Endothelial cell of umbilical vein (primary cell): ENCODE measurements around the gene KIF23. TPM values are rescaled to one million over a fixed set of nuclear protein-coding genes. Genes with fewer than 3 reads are reported as not detected.

Experiments used
- BruUV-seq: library from RNA; stranded (reverse); fragments of 400-500 nt; replicated peaks from 2 replicates; lab custom pipeline; 2021; lab: Mats Ljungman, UMichigan
- CTCF ChIA-PET: fragments of 300-600, 350-600 bp; sonication (Branson Sonifier 250); formaldehyde crosslinking; loops from one replicate; lab custom pipeline; 2021; ENCODE audit warnings: antibody characterized with exemption, inconsistent platforms; lab: Charles Lee
- POLR2A ChIA-PET: fragments of 300-600, 350-600 bp; sonication (Branson Sonifier 250); formaldehyde crosslinking; loops from one replicate; lab custom pipeline; 2021; ENCODE audit warnings: antibody characterized with exemption, inconsistent platforms; lab: Charles Lee
- DNase-seq: peaks from one replicate; pipeline ENCODE4 v3.0.0-alpha.2; 2011; ENCODE audit warnings: low read depth, low spot score
- FAIRE-seq: peaks from 2 replicates; lab custom pipeline; 2011; peaks lifted over from hg19 to GRCh38; lab: Jason Lieb, UNC
- H2AFZ ChIP-seq: 2 replicates; pipeline ENCODE4 v1.6.0; 2012; ENCODE audit warnings: low read depth, low read length, control low read depth, inconsistent platforms
- H3K27ac ChIP-seq: 2 replicates; pipeline ENCODE4 v1.5.1; 2011; ENCODE audit warnings: low read depth, mild to moderate bottlenecking, control low read depth, low read length, moderate library complexity; ENCODE audit not compliant: insufficient read depth
- H3K27me3 ChIP-seq, 2 experiments: 2 replicates each; pipeline versions ENCODE4 v1.6.0 to v1.6.1; 2011; ENCODE audit warnings: low read length in 2 of 2, mixed read lengths in 1 of 2; ENCODE audit not compliant: control insufficient read depth in 2 of 2, insufficient read depth in 2 of 2
- H3K36me3 ChIP-seq, 2 experiments: 2 replicates in 1 of 2; 3 replicates in 1 of 2; pipeline ENCODE4 v1.5.1; 2011; ENCODE audit warnings: low read length in 2 of 2, mild to moderate bottlenecking in 1 of 2, moderate library complexity in 1 of 2; ENCODE audit not compliant: control insufficient read depth in 2 of 2, insufficient read depth in 2 of 2; ENCODE audit errors: extremely low read depth in 1 of 2
- H3K4me1 ChIP-seq: 3 replicates; pipeline ENCODE4 v1.5.1; 2011; ENCODE audit warnings: mild to moderate bottlenecking, low read length; ENCODE audit not compliant: control insufficient read depth, insufficient read depth; ENCODE audit errors: extremely low read depth
- H3K4me2 ChIP-seq: 2 replicates; pipeline ENCODE4 v1.6.1; 2011; ENCODE audit warnings: low read length, control low read depth, mixed read lengths; ENCODE audit not compliant: insufficient read depth
- H3K4me3 ChIP-seq, 3 experiments: fragments of 200-600 bp in 1 of 3; sonication (generic), shearing (Covaris generic) in 1 of 3; replicated peaks in 1 of 3; 2 replicates each; pipeline ENCODE4 v1.5.1; 2011 to 2016; ENCODE audit warnings: control low read depth in 3 of 3, low read length in 3 of 3, mild to moderate bottlenecking in 2 of 3, inconsistent platforms in 1 of 3, low read depth in 1 of 3, moderate library complexity in 1 of 3; ENCODE audit not compliant: insufficient read depth in 1 of 3
- H3K79me2 ChIP-seq: 2 replicates; pipeline ENCODE4 v1.6.0; 2012; ENCODE audit warnings: low read length, inconsistent platforms; ENCODE audit not compliant: control insufficient read depth, insufficient read depth
- H3K9ac ChIP-seq: replicated peaks from 2 replicates; pipeline ENCODE3; 2011; ENCODE audit warnings: low read length, control low read depth; ENCODE audit not compliant: insufficient read depth; ENCODE audit errors: extremely low read depth
- H3K9me1 ChIP-seq: replicated peaks from 3 replicates; pipeline ENCODE4 v1.6.0; 2011; ENCODE audit warnings: mild to moderate bottlenecking, low read length; ENCODE audit not compliant: control insufficient read depth, insufficient read depth; ENCODE audit errors: extremely low read depth
- H3K9me3 ChIP-seq: replicated peaks from 2 replicates; pipeline ENCODE4 v1.5.1; 2012; ENCODE audit warnings: low read length, inconsistent platforms; ENCODE audit not compliant: control insufficient read depth, insufficient read depth
- H4K20me1 ChIP-seq: replicated peaks from 2 replicates; pipeline ENCODE3; 2011; ENCODE audit warnings: mild to moderate bottlenecking, low read length; ENCODE audit not compliant: control insufficient read depth, insufficient read depth; ENCODE audit errors: extremely low read depth
- EZH2 ChIP-seq: IDR thresholded peaks from 2 replicates; pipeline ENCODE4 v1.6.1; 2012; ENCODE audit warnings: borderline replicate concordance, low read depth, mild to moderate bottlenecking, moderate library complexity, low read length, inconsistent platforms; ENCODE audit not compliant: severe bottlenecking
- FOS ChIP-seq: IDR thresholded peaks from 2 replicates; pipeline ENCODE4 v1.6.1; 2011; ENCODE audit warnings: mild to moderate bottlenecking, low read length, moderate library complexity, borderline replicate concordance; ENCODE audit not compliant: insufficient read depth
- GATA2 ChIP-seq: IDR thresholded peaks from 2 replicates; pipeline ENCODE4 v1.7.0; 2011; ENCODE audit warnings: low read depth, mild to moderate bottlenecking, moderate library complexity, mixed read lengths, low read length; ENCODE audit not compliant: insufficient read length, insufficient read depth
- JUN ChIP-seq: IDR thresholded peaks from 2 replicates; pipeline ENCODE4 v1.6.1; 2011; ENCODE audit warnings: borderline replicate concordance, low read depth; ENCODE audit not compliant: insufficient read length, insufficient read depth
- MAX ChIP-seq: IDR thresholded peaks from 2 replicates; pipeline ENCODE4 v1.6.1; 2011; ENCODE audit not compliant: insufficient read depth, insufficient read length
- MYC ChIP-seq: IDR thresholded peaks from one replicate; pipeline ENCODE4 v1.6.1; 2011; ENCODE audit warnings: mild to moderate bottlenecking, low read depth, low read length
- POLR2A ChIP-seq: IDR thresholded peaks from 2 replicates; pipeline ENCODE4 v1.6.1; 2012; ENCODE audit warnings: low read depth, mild to moderate bottlenecking, control low read depth, low read length
- POLR2AphosphoS5 ChIP-seq: IDR thresholded peaks from 2 replicates; pipeline ENCODE4 v1.6.1; 2012; ENCODE audit warnings: low read depth, mild to moderate bottlenecking, control low read depth, low read length, moderate library complexity; ENCODE audit not compliant: insufficient read depth
- dilution Hi-C: fragments of 300-500 bp; cut with MboI; formaldehyde crosslinking; loops from one replicate; pipeline ENCODE4 v1.15.0; 2019; ENCODE audit warnings: low sequenced_read_pairs; ENCODE audit not compliant: extremely low pct_ligation_motif_present
- intact Hi-C: fragments of 100-400 bp; cut with micrococcal nuclease; formaldehyde crosslinking; loops from one replicate; pipeline ENCODE4 v1.10.0; 2022
- polyA plus RNA-seq, 4 experiments: library from polyadenylated mRNA; depleted of rRNA in 3 of 4; stranded (reverse) in 3 of 4; unstranded in 1 of 4; fragments of >200 nt; gene quantifications; 2 replicates each; pipeline versions ENCODE4 v1.2.1 to v1.2.3, GENCODE V29; 2011 to 2012; ENCODE audit warnings: missing spikeins in 1 of 4
- total RNA-seq: library from RNA; stranded (reverse); gene quantifications from 2 replicates; pipeline ENCODE4 v1.2.3, GENCODE V29; 2021

KIF23 gene
- total and polyA plus RNA-seq, 2 donors (not counting 3 experiments of a cell fraction or from before 2014, with no cell fraction given), result 25.4 to 64.7 TPM

- no peak for TF ChIP-seq MYC
- TF ChIP-seq MAX, result no peak
- TF ChIP-seq GATA2, result no peak
- TF ChIP-seq POLR2AphosphoS5, result no peak
- no peak for TF ChIP-seq POLR2A
- TF ChIP-seq JUN, result no peak
- no peak for TF ChIP-seq FOS
- no peak for TF ChIP-seq EZH2
- dilution Hi-C loops, result no loop called here
- H3K27ac ChIP-seq, result no peak overlapping the region
- H3K4me2 ChIP-seq, result no peak overlapping the region
- intact Hi-C loops, result no loop called here
- BruUV-seq, result no TSS peak
- no peaks in the 10 kb centered on the region for H3K9me1 ChIP-seq
- FAIRE-seq (no peak), DNase-seq (no peak)
- no peaks in the 10 kb centered on the region for H3K79me2 ChIP-seq
- H3K27me3 ChIP-seq, result no peaks in the 10 kb centered on the region
- H3K9me3 ChIP-seq, result no peaks in the 10 kb centered on the region
- H3K36me3 ChIP-seq, result no peaks in the 10 kb centered on the region
- H3K9ac ChIP-seq, result no peak overlapping the region
- ChIA-PET POLR2A (no interaction called here), CTCF (interaction anchor here (0.7 to 1.2 kb wide), 3 partner anchors 122 to 332 kb away, joined by 3 read pairs; no protein-coding TSS in a partner anchor)
- no peak overlapping the region for H3K4me3 ChIP-seq
- H4K20me1 ChIP-seq, result no peaks in the 10 kb centered on the region
- H2AFZ ChIP-seq, result no peak overlapping the region
- peaks cover 7% of the 10 kb centered on the region for H3K4me1 ChIP-seq
These were observed 22.9 kb upstream of the KIF23 start for GRCh38 chr15:69391046-69391757.

GRCh38 chr15:69392352-69392751, 21.8 kb upstream of the KIF23 start:
- H2AFZ ChIP-seq, result no peak overlapping the region
- H3K27me3 ChIP-seq, result no peaks in the 10 kb centered on the region
- dilution Hi-C loops (no loop called here), intact Hi-C loops (no loop called here)
- H3K4me3 ChIP-seq, result no peak overlapping the region
- FAIRE-seq, result no peak
- H3K9me3 ChIP-seq, result no peaks in the 10 kb centered on the region
- no peak for TF ChIP-seq POLR2AphosphoS5
- peaks cover 7% of the 10 kb centered on the region for H3K4me1 ChIP-seq
- no peak overlapping the region for H3K9ac ChIP-seq
- no peaks in the 10 kb centered on the region for H3K36me3 ChIP-seq
- no peak overlapping the region for H3K27ac ChIP-seq
- no peak overlapping the region for H3K4me2 ChIP-seq
- H3K79me2 ChIP-seq, result no peaks in the 10 kb centered on the region
- no peaks in the 10 kb centered on the region for H3K9me1 ChIP-seq
- no peak for DNase-seq
- no TSS peak for BruUV-seq
- ChIA-PET POLR2A (no interaction called here), CTCF (interaction anchor here (0.8 to 4.1 kb wide), 3 partner anchors 123 to 357 kb away, joined by 3 to 40 read pairs (median 25); no protein-coding TSS in a partner anchor)
- no peaks in the 10 kb centered on the region for H4K20me1 ChIP-seq
